Measurements from ENCODE around the gene CTIF. TPM values are rescaled to one million over a fixed set of nuclear protein-coding genes. Genes with fewer than 3 reads are reported as not detected.

CTIF gene
- polyA plus RNA-seq, 10 donors: 25.4 to 43.6 (median 34.2) TPM

DNA sequence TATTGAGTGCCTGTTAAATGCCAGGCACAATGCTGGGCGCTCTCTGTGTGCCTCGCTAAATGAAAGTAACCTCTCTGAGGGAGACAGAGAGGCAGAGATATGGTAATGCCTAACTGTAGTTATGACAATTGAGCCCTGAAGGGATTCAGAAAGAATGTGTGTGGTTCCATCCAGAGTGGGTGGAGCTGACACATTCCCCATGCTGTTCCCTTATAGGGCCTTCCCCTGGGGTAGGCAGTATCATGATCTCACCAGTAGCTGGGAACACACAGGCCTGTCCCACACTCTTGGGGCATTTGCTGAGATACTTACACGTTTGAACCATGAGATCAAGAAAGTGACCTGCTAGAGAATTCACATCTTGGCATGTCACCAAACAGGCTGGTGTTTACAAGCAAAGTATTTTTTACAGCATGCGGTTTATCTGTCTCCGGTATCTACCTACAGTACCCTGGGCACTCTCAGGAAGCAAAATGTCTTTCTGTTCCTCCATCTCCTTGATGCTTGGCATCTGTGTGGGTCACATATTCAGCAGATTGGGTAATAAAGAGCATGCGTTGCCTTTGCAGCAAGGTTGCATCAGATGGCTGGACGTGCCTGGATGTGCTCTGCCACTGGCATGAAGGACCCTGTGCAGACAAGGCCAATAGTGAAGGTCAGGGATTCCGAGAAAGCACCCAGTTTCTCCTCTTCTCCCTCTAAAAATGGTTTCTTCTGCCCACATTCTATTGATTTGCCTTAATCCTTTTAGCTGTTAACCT, 9.4 kb downstream of the CTIF start:
- peak in 2 of 3 donors; percentile 46 to 81 for DNase-seq

DNA sequence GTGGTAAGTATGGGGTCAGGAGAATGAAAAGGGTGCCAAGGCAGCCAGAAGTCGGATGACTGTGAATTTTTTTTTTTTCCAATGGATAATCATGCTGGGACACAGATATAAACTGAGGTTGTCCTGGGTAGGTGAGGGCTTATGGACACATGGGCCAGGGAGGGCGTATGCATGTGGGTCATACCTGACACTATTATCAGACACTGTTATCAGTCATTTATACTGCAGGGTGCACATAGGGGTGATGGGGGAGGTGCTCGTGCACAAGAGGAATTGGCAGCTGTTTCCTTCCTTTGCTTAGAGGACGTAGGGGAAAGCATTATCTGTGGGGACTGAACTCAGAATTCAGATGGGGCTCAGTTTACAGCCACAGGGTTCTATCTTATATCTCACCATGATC, 10.1 kb downstream of the CTIF start:
- DNase-seq: no peak

DNA sequence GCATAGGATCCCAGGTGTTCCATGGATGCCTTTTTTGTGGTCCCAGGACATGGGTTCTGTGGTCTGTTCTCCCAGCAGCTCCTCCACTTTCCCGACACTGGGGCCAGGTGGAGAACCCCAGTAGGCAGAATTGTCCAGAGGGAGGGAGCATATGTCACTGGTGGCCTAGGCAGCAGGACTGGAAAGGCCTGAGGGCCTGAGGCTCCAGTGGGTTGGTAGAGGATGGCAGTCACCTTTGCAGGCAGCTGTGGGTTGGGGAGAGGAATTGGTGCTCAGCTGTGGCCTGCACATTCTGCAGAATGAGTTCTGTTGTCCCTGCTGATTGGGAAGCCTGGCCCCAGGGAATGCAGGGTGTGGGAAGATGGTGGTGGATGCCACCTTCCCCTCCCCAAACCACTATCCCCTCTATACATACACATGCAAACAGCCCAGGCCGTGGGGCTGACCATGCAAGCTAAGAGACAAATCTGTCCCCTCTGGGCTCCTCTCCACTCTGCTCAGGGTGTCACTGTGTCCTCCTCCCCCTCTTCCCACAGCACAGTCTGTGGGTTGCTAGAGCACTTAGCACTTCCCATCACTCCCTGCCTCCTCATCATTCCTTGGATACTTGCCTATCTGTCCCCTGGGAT, 11.4 kb downstream of the CTIF start:
- no peak for DNase-seq

DNA sequence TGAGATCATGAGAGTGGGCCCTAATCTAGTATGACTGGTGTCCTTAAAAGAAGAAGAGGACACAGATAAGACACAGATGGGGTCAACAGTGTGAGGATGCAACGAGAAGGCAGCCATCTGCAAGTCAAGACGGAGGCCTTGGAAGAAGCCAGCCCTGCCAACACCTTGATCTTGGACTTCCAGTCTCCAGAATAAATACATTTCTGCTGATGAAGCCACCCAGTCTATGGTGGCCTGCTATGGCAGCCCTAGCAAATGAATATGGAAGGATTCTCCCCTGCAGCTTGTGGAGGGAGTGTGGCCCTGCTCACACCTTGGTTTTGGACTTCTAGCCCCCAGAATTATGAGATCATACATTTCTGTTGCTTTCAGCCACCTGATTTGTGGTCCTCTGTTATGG, 12.3 kb downstream of the CTIF start:
- DNase-seq: no peak

DNA sequence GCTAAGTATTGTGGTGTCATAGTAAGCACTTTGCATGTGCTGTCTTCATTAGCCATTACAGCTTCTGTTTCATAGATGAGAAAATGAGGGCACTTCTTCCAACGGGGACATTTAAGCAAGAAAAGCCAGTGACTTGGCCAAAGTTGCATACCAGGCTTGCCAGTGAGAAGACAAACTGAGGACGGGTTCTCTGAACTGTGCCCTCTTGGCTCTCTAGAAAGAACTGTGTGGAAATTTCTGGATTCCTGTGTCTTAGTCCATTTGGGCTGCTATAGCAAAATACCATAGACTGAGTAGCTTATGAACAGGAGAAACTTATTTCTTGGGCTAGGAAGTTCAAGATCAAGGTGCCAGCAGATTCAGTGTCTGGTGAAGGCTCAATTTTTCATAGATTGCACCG, 13.3 kb downstream of the CTIF start:
- DNase-seq: no peak

DNA sequence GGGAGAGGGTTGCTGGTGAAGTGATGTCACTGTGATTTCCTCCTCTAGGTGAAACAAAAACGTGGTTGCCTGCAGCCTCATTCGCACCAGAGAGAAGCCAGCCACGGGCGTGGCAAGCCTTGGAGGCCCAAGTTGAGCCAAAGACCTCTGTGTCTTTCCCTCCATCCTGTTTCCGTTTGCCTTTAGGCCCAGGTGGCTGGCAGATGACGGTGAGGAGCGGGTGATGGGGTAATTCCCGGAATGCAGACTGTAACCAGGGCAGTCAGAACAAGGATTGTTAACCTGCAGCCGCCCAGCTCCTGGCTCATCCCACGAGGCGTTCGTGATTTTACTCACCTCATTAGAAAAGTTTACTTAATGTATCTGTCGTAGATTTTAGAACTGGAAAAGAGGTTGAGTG, 14.4 kb downstream of the CTIF start:
- DNase-seq: no peak

DNA sequence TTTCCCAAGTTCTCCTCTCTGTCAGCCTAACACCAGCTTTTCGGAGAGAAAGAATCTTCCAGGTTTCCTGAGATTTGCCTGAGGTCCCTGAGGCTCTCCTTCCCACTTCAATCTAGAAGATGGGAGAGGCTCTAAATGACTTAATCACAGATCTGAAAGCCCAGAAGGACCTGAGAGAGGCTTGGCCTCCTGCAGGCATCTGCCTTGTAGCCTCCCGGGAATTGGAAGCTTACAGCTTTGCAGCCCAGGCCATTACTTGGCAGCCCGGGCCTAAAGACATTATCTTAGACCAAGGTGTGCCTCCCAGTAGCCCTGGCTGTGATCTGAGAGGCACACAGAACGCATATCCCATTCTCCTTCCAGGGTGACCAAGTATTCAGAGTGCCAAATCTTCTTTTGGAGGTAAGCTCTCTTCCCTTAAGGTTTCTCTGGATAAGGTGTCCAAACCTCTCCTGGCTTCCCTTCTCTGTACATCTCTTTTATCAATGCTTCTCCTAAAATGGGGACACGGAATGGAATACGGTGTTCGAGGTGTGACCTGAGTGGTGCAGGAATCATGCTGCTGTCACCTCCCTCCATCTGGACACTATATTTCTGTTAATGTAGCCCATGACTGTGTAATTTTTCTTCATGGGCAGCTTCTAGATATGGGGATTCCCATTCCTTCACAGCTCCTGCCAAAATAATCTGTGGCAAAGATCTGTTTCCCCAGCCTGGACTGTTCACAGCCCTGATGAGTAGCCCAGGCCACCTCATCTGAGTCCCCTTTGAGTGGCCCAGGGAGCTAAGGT, 16.0 kb downstream of the CTIF start:
- DNase-seq: no peak

DNA sequence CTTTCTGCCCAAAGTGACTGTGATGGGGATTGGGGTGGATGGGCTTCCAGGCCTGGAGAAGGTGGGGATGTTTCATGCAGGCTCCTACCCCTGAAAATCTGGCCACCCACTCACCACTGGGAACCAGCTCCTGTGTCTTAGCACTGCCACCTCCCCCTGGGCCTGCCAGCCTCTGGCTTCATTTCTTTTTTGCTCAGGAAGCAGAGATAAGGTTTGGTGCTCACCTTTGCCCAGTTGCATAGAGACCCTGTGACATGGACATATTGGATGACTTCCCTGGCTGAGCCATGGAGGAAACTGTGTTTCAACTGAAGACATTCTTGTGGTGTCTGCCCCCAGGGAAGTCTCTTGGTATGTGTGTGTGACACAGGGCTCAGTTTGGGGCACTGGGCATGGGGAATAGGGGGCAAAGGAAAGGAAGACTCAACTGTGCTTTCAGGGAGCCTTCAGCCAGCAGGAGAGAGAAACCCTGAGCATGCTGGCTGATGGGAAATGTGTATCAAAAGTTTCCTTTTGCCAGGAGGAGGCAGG, 16.7 kb downstream of the CTIF start:
- no peak for DNase-seq

DNA sequence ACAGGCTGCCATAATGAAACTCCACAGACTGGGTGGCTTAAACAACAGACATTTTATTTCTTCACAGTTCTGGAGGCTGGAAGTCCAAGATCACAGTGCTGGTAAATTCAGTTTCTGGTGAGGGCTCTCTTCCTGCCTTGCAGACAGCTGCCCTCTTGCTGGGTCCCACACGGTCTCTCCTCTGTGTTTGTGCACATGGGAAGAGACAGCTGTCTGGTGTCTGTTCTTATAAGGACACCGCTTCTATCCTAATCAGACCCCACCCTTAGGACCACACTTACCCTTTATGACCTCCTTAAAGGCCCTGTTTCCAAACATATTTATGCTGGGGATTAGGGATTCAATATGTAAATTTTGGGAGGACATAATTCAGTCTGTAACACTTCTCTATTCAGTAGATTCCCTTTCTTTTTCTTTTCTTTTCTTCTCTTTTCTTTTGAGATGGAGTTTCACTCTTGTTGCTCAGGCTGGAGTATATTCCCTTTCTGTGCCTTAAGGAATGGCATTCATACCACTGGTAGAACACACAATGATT, 18.9 kb downstream of the CTIF start:
- DNase-seq: no peak

DNA sequence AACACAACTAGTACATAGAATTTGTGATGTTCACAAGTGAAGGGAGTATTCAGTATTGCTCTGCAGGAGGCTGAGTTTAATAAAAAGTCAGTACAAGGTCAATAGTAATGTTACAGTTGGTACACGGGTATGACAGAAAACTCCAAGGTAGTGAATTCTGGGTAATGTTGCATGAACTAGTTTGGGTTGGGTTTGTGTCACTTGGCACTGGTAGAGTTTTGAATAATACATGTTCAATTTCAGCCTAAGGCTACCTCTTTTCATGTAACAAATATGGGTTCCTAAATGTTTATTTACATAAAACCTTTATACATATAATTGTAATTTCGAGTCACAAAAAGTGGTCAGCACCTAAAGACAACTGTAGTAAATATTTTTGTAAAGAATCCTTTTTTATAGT, 19.4 kb downstream of the CTIF start:
- no peak for DNase-seq

DNA sequence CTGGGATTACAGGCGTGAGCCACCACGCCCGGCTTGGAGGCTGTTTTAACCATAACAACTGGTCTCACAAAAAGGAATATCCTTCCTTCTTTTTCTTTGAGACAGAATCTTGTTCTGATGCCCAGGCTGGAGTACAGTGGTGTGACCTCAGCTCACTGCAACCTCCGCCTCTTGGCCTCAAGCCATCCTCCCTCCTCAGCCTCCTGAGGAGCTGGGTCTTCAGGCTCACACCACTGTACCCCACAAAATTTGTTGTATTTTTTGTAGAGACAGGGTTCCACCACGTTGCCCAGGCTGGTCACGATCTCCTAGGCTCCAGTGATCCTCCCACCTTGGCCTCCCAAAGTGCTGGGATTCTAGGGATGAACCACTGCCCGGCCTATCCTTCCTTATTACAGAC, 21.7 kb downstream of the CTIF start:
- no peak for DNase-seq

DNA sequence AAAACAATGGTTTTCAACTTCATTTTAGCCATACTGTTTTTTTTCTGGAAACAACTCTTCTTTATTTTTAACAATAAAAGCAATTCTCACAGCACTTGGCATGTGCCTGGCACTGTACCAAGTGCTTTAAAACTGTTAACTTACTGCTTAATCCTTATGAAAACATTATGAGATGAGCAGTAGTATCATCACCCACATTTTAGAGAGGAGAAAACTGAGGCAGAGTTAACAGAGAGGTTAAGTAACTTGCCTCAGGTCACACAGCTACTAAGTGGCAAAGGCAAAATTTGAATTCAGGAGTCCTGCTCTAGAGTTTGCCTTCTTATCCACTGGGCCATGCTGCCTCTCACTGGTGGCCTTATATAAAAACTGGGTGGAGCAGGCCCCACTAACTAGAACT, 23.2 kb downstream of the CTIF start:
- DNase-seq: no peak

DNA sequence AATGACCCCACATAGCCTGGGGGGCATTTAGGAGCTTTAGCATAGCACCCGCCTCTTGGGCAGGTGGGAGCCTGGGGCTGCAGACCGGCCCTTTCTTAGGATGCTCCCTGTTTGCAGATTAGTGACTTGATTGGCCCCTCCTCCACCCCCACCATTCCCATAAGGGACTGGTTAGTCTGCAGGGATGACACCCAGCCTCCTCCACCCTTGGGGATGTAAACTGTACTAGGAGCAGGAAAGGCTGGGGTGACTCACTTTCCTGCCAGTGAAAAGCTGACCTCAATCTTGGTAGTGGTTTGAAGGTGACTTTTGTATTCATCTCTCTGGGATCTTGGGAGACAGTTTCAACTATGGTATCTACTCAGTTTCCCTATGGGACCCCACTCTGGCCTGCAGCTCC, 24.2 kb downstream of the CTIF start:
- DNase-seq: peak in 1 of 3 donors; percentile 69

DNA sequence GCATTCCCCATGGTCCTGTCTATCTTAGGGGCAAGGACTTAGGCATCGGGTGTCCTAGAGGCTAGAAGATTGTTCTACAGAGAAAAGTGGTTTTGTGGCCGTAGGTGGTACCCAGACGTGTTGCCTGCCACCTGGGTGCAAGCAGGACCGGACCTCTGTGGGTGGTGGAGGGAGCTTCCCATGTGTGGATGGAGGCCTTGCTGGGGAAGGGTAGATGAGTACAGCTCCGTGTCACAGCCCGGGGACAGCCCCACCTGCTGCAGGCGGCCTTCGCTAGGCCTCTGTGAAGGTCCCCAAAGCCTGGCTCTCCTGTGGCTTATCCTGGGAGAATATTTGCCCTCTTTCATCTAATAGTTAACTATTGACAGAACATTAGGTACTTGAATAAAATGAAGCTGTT, 25.3 kb downstream of the CTIF start:
- no peak for DNase-seq

DNA sequence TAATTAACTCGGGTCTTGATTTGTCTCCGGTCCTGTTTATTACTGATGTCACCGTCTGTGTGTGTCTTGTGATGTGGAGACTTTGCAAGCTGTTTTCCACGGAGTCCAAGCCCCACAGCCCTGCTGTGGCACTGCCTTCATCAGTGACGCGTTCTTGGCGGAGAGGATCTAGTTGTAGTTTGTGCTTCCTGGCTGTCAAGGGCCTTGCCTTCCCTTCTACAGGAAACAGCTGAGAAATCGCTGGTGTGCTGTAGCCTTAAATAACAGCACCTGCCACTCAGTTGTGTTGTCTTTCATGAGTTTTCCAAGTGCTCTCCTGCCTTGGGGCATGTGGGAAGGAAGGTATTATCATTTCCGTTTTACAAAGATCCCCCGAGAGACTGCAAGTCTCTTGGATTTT, 26.3 kb downstream of the CTIF start:
- DNase-seq: peak in 1 of 3 donors; percentile 18

DNA sequence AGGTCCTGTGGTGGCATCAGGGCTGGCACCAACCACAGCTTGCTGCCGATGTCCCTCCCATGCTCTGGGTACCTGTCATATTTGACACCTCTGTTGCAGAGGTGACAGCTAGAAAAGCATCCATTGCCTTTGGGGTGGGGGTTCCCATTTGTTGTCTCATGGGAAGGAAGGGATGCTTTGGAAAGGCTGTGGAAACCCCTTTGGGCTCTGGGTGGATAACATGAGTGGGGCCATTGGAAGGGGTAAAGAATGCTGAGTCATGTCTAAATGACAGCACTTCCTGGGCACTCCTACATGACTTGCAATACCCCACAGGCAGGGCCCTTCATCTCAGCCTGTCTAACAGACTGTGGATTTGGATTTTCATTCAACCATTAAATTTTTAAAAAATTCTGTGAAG, 27.8 kb downstream of the CTIF start:
- DNase-seq: no peak

DNA sequence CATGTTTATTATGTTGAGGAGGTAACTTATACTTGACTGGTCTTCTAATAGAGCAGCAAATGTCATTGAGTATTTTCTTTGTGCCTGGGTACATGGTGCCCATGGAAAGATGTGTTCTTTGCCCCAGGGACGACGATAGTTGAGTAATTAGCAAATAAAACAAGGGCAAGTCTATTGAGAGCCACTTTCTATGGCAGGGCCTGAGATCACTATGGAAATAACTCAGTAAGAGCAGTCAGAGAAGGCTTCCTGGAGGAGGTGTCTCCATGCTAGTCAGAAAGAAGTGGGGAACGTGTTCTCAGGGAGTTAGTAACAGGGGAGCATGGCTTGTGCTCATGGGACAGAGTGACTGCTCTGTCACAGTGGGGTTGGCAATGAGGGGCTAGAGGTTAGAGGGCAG, 28.6 kb downstream of the CTIF start:
- DNase-seq: no peak

DNA sequence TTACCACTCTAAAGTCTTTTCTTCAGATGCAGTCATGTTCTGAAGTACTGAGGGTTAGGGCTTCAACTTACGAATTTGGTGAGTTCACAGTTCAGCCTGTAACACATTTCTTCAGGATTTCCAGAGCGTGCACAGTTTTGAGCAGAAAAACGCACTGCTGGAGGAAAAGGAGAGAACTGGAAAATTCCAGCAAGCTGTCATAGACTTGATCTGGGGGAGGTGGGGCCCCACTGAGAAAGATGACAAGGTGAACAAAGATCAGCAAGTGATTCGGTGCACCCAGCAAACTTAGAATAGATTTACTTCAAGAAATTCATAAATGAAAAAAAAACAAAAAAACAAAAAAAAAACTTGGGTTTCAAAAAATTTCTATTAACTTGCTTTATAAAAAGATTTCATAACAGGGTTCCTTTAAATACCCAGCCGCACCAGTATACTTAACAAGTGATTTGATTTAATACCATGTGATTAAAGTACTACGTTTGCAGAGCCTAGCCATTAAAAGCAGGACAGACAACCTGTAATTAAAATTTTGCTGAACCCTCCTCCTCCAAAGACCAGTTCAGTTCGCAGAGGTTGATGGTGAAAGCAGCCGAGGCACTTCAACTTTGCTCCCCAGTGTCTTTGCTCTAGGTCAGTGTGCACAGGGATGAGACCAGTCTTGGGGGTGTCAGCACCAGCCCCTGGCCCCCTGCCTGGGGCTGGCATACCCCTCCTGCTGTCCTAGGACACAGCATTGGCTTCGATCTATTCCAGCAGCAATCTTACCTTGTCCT, 30.5 kb downstream of the CTIF start:
- no peak for DNase-seq

DNA sequence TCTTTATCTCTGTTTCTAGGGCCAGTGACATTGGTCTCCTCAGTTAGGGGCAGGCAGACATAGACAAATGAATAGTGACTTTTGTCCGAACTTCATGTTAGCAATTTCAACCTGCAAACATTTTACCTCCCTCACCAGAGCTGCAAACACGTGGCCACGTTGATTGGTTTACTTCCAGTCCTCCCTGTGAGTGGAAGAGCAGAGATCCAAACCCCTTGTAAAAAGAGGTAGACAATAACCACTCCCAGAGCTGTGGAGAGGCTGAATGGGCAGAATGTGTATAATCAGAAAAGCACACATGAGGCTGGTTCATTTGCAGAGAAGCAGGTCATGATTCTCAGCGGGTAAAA, 31.1 kb downstream of the CTIF start:
- DNase-seq: no peak

DNA sequence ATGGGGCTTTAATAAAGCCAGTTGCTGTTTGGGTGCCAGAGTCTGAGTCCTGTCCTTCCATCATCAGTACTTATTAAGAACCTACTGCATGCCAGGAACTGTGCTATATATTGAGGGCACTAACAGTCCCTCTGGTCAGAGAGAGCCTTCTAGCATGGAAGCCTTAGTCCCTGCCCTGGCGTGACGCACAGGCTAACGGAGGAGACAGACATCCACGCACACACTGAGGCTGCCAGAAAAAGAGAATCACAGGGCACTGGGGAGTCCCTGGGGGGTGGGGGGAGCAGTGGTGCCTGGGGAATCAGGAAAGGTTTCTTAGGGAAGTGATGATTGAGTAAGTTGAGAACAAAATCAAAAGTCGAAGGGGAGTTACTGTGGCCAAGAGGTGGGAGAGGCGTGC, 31.5 kb downstream of the CTIF start:
- DNase-seq: no peak

DNA sequence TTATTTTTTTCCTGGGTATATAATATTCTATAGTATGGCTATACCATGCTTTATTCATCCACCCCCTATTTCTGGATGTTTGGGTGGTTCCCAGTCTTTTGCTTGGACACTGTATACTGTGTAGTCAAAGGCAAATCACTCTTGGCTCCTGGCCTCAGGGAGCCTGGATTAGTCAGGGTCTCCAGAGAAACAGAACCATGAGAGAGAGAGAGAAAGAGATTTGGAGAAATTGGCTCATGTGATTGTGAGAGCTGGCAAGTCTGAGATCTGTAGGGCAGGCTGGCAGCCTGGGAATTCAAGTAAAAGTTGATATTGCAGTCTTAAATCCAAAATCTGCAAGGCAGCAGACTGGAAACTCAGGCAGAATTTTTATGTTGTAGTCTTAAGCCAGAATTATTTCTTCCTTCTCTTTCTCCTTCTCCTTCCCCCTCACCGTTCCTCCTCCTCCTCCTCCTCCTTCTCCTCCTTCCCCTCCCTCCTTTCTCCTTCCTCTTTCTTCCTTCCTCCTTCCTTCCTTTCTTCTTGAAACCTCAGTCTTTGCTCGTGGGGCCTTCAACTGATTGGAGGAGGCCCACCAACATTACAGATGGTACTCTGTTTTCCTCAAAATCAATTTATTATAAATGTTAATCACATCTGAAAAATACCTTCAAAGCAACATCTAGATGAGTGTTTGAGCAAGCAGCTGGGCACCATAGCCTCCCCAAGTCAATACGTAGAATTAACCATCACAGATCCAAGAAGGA, 33.0 kb downstream of the CTIF start:
- no peak for DNase-seq
